GM23338 (cell line): ENCODE measurements around the gene ATXN7L1. TPM values are rescaled to one million over a fixed set of nuclear protein-coding genes. Genes with fewer than 3 reads are reported as not detected.

Source experiments
- ATAC-seq: fragments of 200-7000 bp; cut with Tn5 transposase; 3 replicates; pipeline ENCODE4 v1.9.1; 2020
- DNase-seq: peaks from one replicate; pipeline ENCODE4 v3.0.0-alpha.2; 2015; ENCODE audit warnings: low spot score
- H2AFZ ChIP-seq: fragments of 200-600 bp; sonication (generic); 2 replicates; pipeline ENCODE4 v1.8.0; 2016; ENCODE audit warnings: antibody characterized with exemption, mild to moderate bottlenecking, moderate library complexity
- H3F3A ChIP-seq: fragments of 200-600 bp; sonication (generic); replicated peaks from 2 replicates; pipeline ENCODE4 v1.8.0; 2017; ENCODE audit warnings: antibody characterized with exemption, mixed run types, low read depth
- H3K27ac ChIP-seq: fragments of 200-600 bp; sonication (generic); 2 replicates; pipeline ENCODE4 v1.6.1; 2016; ENCODE audit warnings: low read depth
- H3K27me3 ChIP-seq: fragments of 200-600 bp; sonication (generic); 2 replicates; pipeline ENCODE4 v1.8.0; 2016; ENCODE audit warnings: mild to moderate bottlenecking, mixed run types, moderate library complexity; ENCODE audit not compliant: insufficient read depth
- H3K36me3 ChIP-seq: fragments of 200-600 bp; sonication (generic); 2 replicates; pipeline ENCODE4 v1.8.0; 2016; ENCODE audit warnings: mild to moderate bottlenecking; ENCODE audit not compliant: insufficient read depth
- H3K4me1 ChIP-seq: fragments of 200-600 bp; sonication (generic); 2 replicates; pipeline ENCODE4 v1.8.0; 2016; ENCODE audit warnings: mild to moderate bottlenecking, moderate library complexity; ENCODE audit not compliant: insufficient read depth
- H3K4me2 ChIP-seq: fragments of 200-600 bp; sonication (generic); 2 replicates; pipeline ENCODE4 v1.7.1; 2017; ENCODE audit warnings: mixed run types
- H3K4me3 ChIP-seq: fragments of 200-600 bp; sonication (generic); 2 replicates; pipeline ENCODE4 v1.6.1; 2016; ENCODE audit warnings: mixed run types
- H3K79me2 ChIP-seq: fragments of 200-600 bp; sonication (generic); replicated peaks from 2 replicates; pipeline ENCODE4 v1.8.0; 2017; ENCODE audit warnings: mild to moderate bottlenecking; ENCODE audit not compliant: insufficient read depth
- H3K9me2 ChIP-seq: fragments of 200-600 bp; sonication (generic); 2 replicates; pipeline ENCODE4 v1.8.0; 2017; ENCODE audit not compliant: insufficient read depth
- H4K20me1 ChIP-seq: fragments of 200-600 bp; sonication (generic); replicated peaks from 2 replicates; pipeline ENCODE4 v1.8.0; 2017; ENCODE audit warnings: mild to moderate bottlenecking; ENCODE audit not compliant: insufficient read depth
- H3K27ac Mint-ChIP-seq: 2 replicates; pipeline ENCODE4 v1.8.0; 2020; ENCODE audit warnings: inconsistent platforms, mild to moderate bottlenecking, moderate library complexity, mixed read lengths
- H3K27me3 Mint-ChIP-seq: 3 replicates; pipeline ENCODE4 v1.8.0; 2022; ENCODE audit warnings: low read depth, mild to moderate bottlenecking, moderate library complexity, mixed read lengths, inconsistent platforms; ENCODE audit not compliant: insufficient read depth, poor library complexity
- H3K36me3 Mint-ChIP-seq: 3 replicates; pipeline ENCODE4 v1.8.0; 2021; ENCODE audit warnings: low read depth, mild to moderate bottlenecking, inconsistent platforms, moderate library complexity, mixed read lengths
- H3K4me1 Mint-ChIP-seq: 3 replicates; pipeline ENCODE4 v1.8.0; 2020; ENCODE audit warnings: mild to moderate bottlenecking, inconsistent platforms, mixed read lengths
- H3K4me3 Mint-ChIP-seq: 3 replicates; pipeline ENCODE4 v1.8.0; 2021; ENCODE audit warnings: moderate library complexity, mild to moderate bottlenecking, inconsistent platforms, mixed read lengths
- H3K9me3 Mint-ChIP-seq: 3 replicates; pipeline ENCODE4 v1.8.0; 2020; ENCODE audit warnings: moderate library complexity, mild to moderate bottlenecking, inconsistent platforms, mixed read lengths
- CREB1 ChIP-seq: fragments of 250-450 bp; sonication (Bioruptor Pico); IDR thresholded peaks from 2 replicates; pipeline ENCODE4 v1.5.0; 2020; ENCODE audit warnings: low read depth, mild to moderate bottlenecking, moderate library complexity
- EZH2phosphoT487 ChIP-seq: fragments of 200-600 bp; sonication (generic); IDR thresholded peaks from one replicate; pipeline ENCODE4 v1.8.1; 2018; ENCODE audit warnings: antibody characterized with exemption; ENCODE audit not compliant: unreplicated experiment
- JUNB ChIP-seq: IDR thresholded peaks from one replicate; pipeline ENCODE4 v1.6.1; 2016; ENCODE audit warnings: antibody characterized with exemption; ENCODE audit not compliant: unreplicated experiment
- POLR2AphosphoS5 ChIP-seq: IDR thresholded peaks from 2 replicates; pipeline ENCODE4 v1.6.1; 2016; ENCODE audit warnings: antibody characterized with exemption, low read depth
- ZNF462 ChIP-seq: fragments of 250-450 bp; sonication (Bioruptor Pico); IDR thresholded peaks from 2 replicates; pipeline ENCODE4 v1.5.0; 2020; ENCODE audit warnings: mild to moderate bottlenecking, moderate library complexity
- polyA plus RNA-seq: library from polyadenylated mRNA; unstranded; fragments of >200 nt; fragmentation: Nextera tagmentation; extraction: Ambion mirVana; gene quantifications from 2 replicates; pipeline ENCODE4 v1.2.1, GENCODE V29; 2016
- total RNA-seq: library from RNA; depleted of rRNA; stranded (reverse); fragments of >200 nt; shearing (Covaris generic); gene quantifications from 2 replicates; pipeline ENCODE4 v1.2.3, GENCODE V29; 2014

ATXN7L1 gene
- total and polyA plus RNA-seq, 2 experiments from 2014 or later, result 22.8 to 29.8 TPM

GRCh38 chr7:105655500-105656380 lies 220.7 kb downstream of the ATXN7L1 start:
- H4K20me1 ChIP-seq, result no peaks in the 10 kb centered on the region
- H3K9me2 ChIP-seq, result no peaks in the 10 kb centered on the region
- H3K36me3 ChIP-seq, result peaks cover 7% of the 10 kb centered on the region
- H3K4me1 ChIP-seq, result peaks cover 53% of the 10 kb centered on the region
- H3K27me3 ChIP-seq, result no peaks in the 10 kb centered on the region
- Mint-ChIP-seq H3K27ac (peak overlapping the region; percentile 92), H3K9me3 (no peaks in the 10 kb centered on the region), H3K36me3 (peaks cover 31% of the 10 kb centered on the region), H3K4me3 (peak overlapping the region; percentile 52), H3K27me3 (peaks cover 17% of the 10 kb centered on the region), H3K4me1 (peaks cover 63% of the 10 kb centered on the region)
- peak overlapping the region; percentile 39 for H3K4me3 ChIP-seq
- no peak overlapping the region for H2AFZ ChIP-seq
- TF ChIP-seq POLR2AphosphoS5, result no peak
- TF ChIP-seq JUNB, result peak; percentile 36
- no peak for TF ChIP-seq ZNF462
- TF ChIP-seq CREB1 (CRISPR knock-in tag), result no peak
- no peak for TF ChIP-seq EZH2phosphoT487
- peak overlapping the region; percentile 67 for H3K4me2 ChIP-seq
- H3F3A ChIP-seq, result peaks cover 40% of the 10 kb centered on the region
- DNase-seq (peak; percentile 95), ATAC-seq (peak; percentile 72)
- peak overlapping the region; percentile 96 for H3K27ac ChIP-seq
- H3K79me2 ChIP-seq, result peaks cover 3% of the 10 kb centered on the region; the same call in 1 of the 2 replicates
